Measurements from ENCODE around the gene PODNL1. TPM values are rescaled to one million over a fixed set of nuclear protein-coding genes. Genes with fewer than 3 reads are reported as not detected.

Gene PODNL1
- polyA plus RNA-seq, 1 experiment = 2.8 TPM

DNA sequence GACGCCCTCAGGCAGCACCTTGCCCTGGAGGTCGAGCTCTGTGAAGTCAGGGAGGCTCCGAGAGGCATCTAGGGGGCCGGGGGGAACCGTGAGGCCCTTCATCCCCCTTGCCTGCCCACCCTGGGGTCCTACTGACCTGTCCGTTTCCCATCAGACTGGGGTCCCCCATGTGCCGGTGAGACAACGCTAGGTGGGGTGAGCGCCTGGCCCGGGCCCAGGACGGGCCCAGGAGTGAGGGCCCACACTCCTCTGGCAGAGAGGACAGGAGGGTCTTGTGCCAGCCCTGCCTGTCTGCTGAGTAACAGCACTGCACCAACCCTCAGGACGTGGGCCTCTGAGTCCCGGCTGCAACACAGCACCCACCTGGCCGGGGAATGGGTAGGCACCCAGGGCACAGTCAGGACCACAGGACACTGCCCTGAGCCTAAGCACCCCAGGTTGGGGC lies 28.5 kb upstream of the PODNL1 start:
- Histone ChIP-seq H3K27me3 (ENCODE audit: control insufficient read depth, insufficient read depth, low read length) (no peaks in the 10 kb centered on the region), H3K4me3 (ENCODE audit: low read depth, low read length) (no peak overlapping the region), H3K27ac (ENCODE audit: low read depth, low read length) (no peak overlapping the region), H3K9me3 (ENCODE audit: control insufficient read depth, insufficient read depth, low read length) (no peaks in the 10 kb centered on the region; the same call in 1 of the 2 replicates)
- ChIA-PET CTCF (no interaction called here), POLR2A (no interaction called here)
- no peak for TF ChIP-seq CTCF (IDR thresholded peaks at IDR 0.05; ENCODE audit: low read depth, low read length)
- DNase-seq (ENCODE audit: low read depth, low spot score) = no peak

GRCh38 chr19:13965926-13966683 lies 27.9 kb upstream of the PODNL1 start:
- no peak for DNase-seq (ENCODE audit: low read depth, low spot score)

GRCh38 chr19:13965377-13965896 lies 27.2 kb upstream of the PODNL1 start:
- no peak for TF ChIP-seq CTCF (IDR thresholded peaks at IDR 0.05; ENCODE audit: low read depth, low read length)
- no peaks in the 10 kb centered on the region; the same call in 1 of the 2 replicates for H3K9me3 ChIP-seq (ENCODE audit: control insufficient read depth, insufficient read depth, low read length)
- CTCF ChIA-PET = no interaction called here
- DNase-seq (ENCODE audit: low read depth, low spot score) = no peak
- H3K4me3 ChIP-seq (ENCODE audit: low read depth, low read length) = no peak overlapping the region
- no peak overlapping the region for H3K27ac ChIP-seq (ENCODE audit: low read depth, low read length)
- no peaks in the 10 kb centered on the region for H3K27me3 ChIP-seq (ENCODE audit: control insufficient read depth, insufficient read depth, low read length)
- POLR2A ChIA-PET = no interaction called here

More at GRCh38 chr19:13965926-13966683, 27.9 kb upstream of the PODNL1 start:
- ChIA-PET POLR2A (no interaction called here), CTCF (no interaction called here)
- H3K4me3 ChIP-seq (ENCODE audit: low read depth, low read length) = no peak overlapping the region
- H3K9me3 ChIP-seq (ENCODE audit: control insufficient read depth, insufficient read depth, low read length) = no peaks in the 10 kb centered on the region; the same call in 1 of the 2 replicates
- no peaks in the 10 kb centered on the region for H3K27me3 ChIP-seq (ENCODE audit: control insufficient read depth, insufficient read depth, low read length)
- H3K27ac ChIP-seq (ENCODE audit: low read depth, low read length) = no peak overlapping the region
- no peak for TF ChIP-seq CTCF (IDR thresholded peaks at IDR 0.05; ENCODE audit: low read depth, low read length)

- POLR2A ChIA-PET = no interaction called here
- no peak for DNase-seq (ENCODE audit: low read depth, low spot score)
These were observed 26.6 kb upstream of the PODNL1 start for GRCh38 chr19:13964776-13965175.

More at GRCh38 chr19:13964776-13965175, 26.6 kb upstream of the PODNL1 start:
- no peak for TF ChIP-seq CTCF (IDR thresholded peaks at IDR 0.05; ENCODE audit: low read depth, low read length)
- Histone ChIP-seq H3K27ac (ENCODE audit: low read depth, low read length) (no peak overlapping the region), H3K9me3 (ENCODE audit: control insufficient read depth, insufficient read depth, low read length) (no peaks in the 10 kb centered on the region; the same call in 1 of the 2 replicates), H3K4me3 (ENCODE audit: low read depth, low read length) (no peak overlapping the region), H3K27me3 (ENCODE audit: control insufficient read depth, insufficient read depth, low read length) (no peaks in the 10 kb centered on the region)
- CTCF ChIA-PET = no interaction called here

Measured in AG04450 (cell line).